Measurements from ENCODE around the gene BICDL2. TPM values are rescaled to one million over a fixed set of nuclear protein-coding genes. Genes with fewer than 3 reads are reported as not detected.

BICDL2 gene
- total and polyA plus RNA-seq, 8 donors, result 18.4 to 693 (median 47.2) TPM

GRCh38 chr16:2980227-2981176 lies 56.2 kb downstream of the BICDL2 start, which contains the start of gene PKMYT1:
TSS of gene PKMYT1 (minus strand) at chr16:2980446. CDS start at chr16:2979657, 789 bp downstream.
- intact Hi-C loops (cut with DNase I; ENCODE audit: low total_unique reads), result no loop called here
- DNase-seq, result peak; percentile 94 to 98
- Histone ChIP-seq H3K27me3 (peaks cover 0 to 20% (median 7%) of the 10 kb centered on the region in 3 donors), H3K4me1 (peaks cover 28 to 62% (median 51%) of the 10 kb centered on the region in 4 donors), H3K27ac (peak within 1 kb of the TSS; percentile 87 to 95 (median 92)), H3K36me3 (no peaks in the 10 kb centered on the region), H3K9me3 (no peaks in the 10 kb centered on the region), H3K4me3 (peak within 1 kb of the TSS; percentile 64 to 82 (median 74))
- 6 to 12% (median 9%) methylated on average over 41 to 91 of the region's 91 CpGs for WGBS, 5 donors
- TF ChIP-seq EP300 (IDR thresholded peaks at IDR 0.05) (no peak), CTCF (IDR thresholded peaks at IDR 0.05) (no peak), POLR2A (IDR thresholded peaks at IDR 0.05) (peak in 2 of 4 donors; percentile 65 to 78), POLR2AphosphoS5 (IDR thresholded peaks at IDR 0.05) (peak; percentile 85 to 99 (median 99))

- H3K36me3 ChIP-seq, result no peaks in the 10 kb centered on the region
- no peak for DNase-seq
- peaks cover 0 to 20% (median 7%) of the 10 kb centered on the region in 3 donors for H3K27me3 ChIP-seq
- no peaks in the 10 kb centered on the region for H3K9me3 ChIP-seq
- peaks cover 26 to 54% (median 44%) of the 10 kb centered on the region in 4 donors for H3K4me1 ChIP-seq
- peak overlapping the region in 3 of 5 donors; percentile 90 to 94 (median 92) for H3K27ac ChIP-seq
- H3K4me3 ChIP-seq, result peak overlapping the region; percentile 64 to 82 (median 74)
- TF ChIP-seq EP300 (IDR thresholded peaks at IDR 0.05), result no peak
- TF ChIP-seq CTCF (IDR thresholded peaks at IDR 0.05), result no peak
- no peak for TF ChIP-seq POLR2A (IDR thresholded peaks at IDR 0.05)
- no peak for TF ChIP-seq POLR2AphosphoS5 (IDR thresholded peaks at IDR 0.05)
- 1 to 6% (median 5%) methylated on average over 22 to 43 of the region's 43 CpGs for WGBS, 5 donors
- intact Hi-C loops (cut with DNase I; ENCODE audit: low total_unique reads), result no loop called here
These were observed 57.0 kb downstream of the BICDL2 start for GRCh38 chr16:2979669-2980226.

Small RNA genes lying within 50 kb of the gene (small RNA-seq; reads per million reads assigned to genes)
- 0 reads per million in 4 donors for gene LINC00514
- gene RNU1-22P, result 0 reads per million in 4 donors

Other genes starting within 250 kb of the BICDL2 start
- not detected for gene PRSS33, start 249.4 kb downstream of the BICDL2 start, total RNA-seq
- not detected for gene PRSS33, start 249.4 kb downstream of the BICDL2 start, polyA plus RNA-seq
- not detected for gene PRSS41, start 238.5 kb downstream of the BICDL2 start, total RNA-seq
- gene PRSS41, start 238.5 kb downstream of the BICDL2 start, polyA plus RNA-seq, result not detected
- gene PRSS21, start 219.7 kb downstream of the BICDL2 start, total RNA-seq, result 1 to 10 TPM in 1 of 5 donors, not detected in 4; 1.1 TPM
- gene PRSS21, start 219.7 kb downstream of the BICDL2 start, polyA plus RNA-seq, result 1 to 10 TPM in 1 of 3 donors, under 1 TPM in 2; 0.50 to 2.9 (median 0.65) TPM
- 10 to 100 TPM in 2 of 5 donors, not detected in 3; 15.6 to 39.0 TPM for gene ZG16B, start 206.6 kb downstream of the BICDL2 start, total RNA-seq
- 10 to 100 TPM; 13.0 to 35.4 (median 22.3) TPM for gene ZG16B, start 206.6 kb downstream of the BICDL2 start, polyA plus RNA-seq
- 10 to 100 TPM in 2 of 5 donors, 1 to 10 TPM in 2, not detected in 1; 1.8 to 33.2 (median 9.8) TPM for gene PRSS22, start 178.8 kb downstream of the BICDL2 start, total RNA-seq
- gene PRSS22, start 178.8 kb downstream of the BICDL2 start, polyA plus RNA-seq, result 10 to 100 TPM in 2 of 3 donors, 1 to 10 TPM in 1; 5.2 to 62.2 (median 22.7) TPM
- gene FLYWCH2, start 153.7 kb downstream of the BICDL2 start, total RNA-seq, result 10 to 100 TPM; 19.6 to 76.4 (median 52.4) TPM
- gene FLYWCH2, start 153.7 kb downstream of the BICDL2 start, polyA plus RNA-seq, result 10 to 100 TPM; 30.1 to 43.4 (median 39.0) TPM
- gene FLYWCH1, start 125.0 kb downstream of the BICDL2 start, total RNA-seq, result 100 to 1,000 TPM in 1 of 5 donors, 10 to 100 TPM in 4; 10.5 to 121 (median 26.5) TPM
- 10 to 100 TPM in 2 of 3 donors, 1 to 10 TPM in 1; 8.1 to 18.1 (median 12.0) TPM for gene FLYWCH1, start 125.0 kb downstream of the BICDL2 start, polyA plus RNA-seq
- gene KREMEN2, start 72.7 kb downstream of the BICDL2 start, total RNA-seq, result under 1 TPM in 1 of 5 donors, not detected in 4; 0.37 TPM
- gene KREMEN2, start 72.7 kb downstream of the BICDL2 start, polyA plus RNA-seq, result 1 to 10 TPM in 1 of 3 donors, not detected in 2; 1.1 TPM
- gene PAQR4, start 67.6 kb downstream of the BICDL2 start, total RNA-seq, result 10 to 100 TPM in 2 of 5 donors, 1 to 10 TPM in 3; 4.8 to 43.2 (median 8.4) TPM
- gene PAQR4, start 67.6 kb downstream of the BICDL2 start, polyA plus RNA-seq, result 10 to 100 TPM in 2 of 3 donors, 1 to 10 TPM in 1; 2.7 to 15.3 (median 10.9) TPM
- gene PKMYT1, start 56.5 kb downstream of the BICDL2 start, total RNA-seq, result 10 to 100 TPM in 2 of 5 donors, 1 to 10 TPM in 3; 2.4 to 19.3 (median 9.6) TPM
- gene PKMYT1, start 56.5 kb downstream of the BICDL2 start, polyA plus RNA-seq, result 10 to 100 TPM in 1 of 3 donors, 1 to 10 TPM in 2; 1.8 to 15.9 (median 9.5) TPM
- not detected for gene CLDN9, start 24.0 kb downstream of the BICDL2 start, total RNA-seq
- under 1 TPM in 2 of 3 donors, not detected in 1; 0.28 to 0.31 TPM for gene CLDN9, start 24.0 kb downstream of the BICDL2 start, polyA plus RNA-seq
- not detected for gene CLDN6, start 18.8 kb downstream of the BICDL2 start, total RNA-seq
- not detected for gene CLDN6, start 18.8 kb downstream of the BICDL2 start, polyA plus RNA-seq
- 100 to 1,000 TPM in 2 of 5 donors, 10 to 100 TPM in 2, 1 to 10 TPM in 1; 1.8 to 134 (median 77.2) TPM for gene TNFRSF12A, start 16.6 kb downstream of the BICDL2 start, total RNA-seq
- 100 to 1,000 TPM in 1 of 3 donors, 10 to 100 TPM in 2; 20.3 to 117 (median 25.8) TPM for gene TNFRSF12A, start 16.6 kb downstream of the BICDL2 start, polyA plus RNA-seq
- 10 to 100 TPM; 11.0 to 94.7 (median 21.7) TPM for gene HCFC1R1, start 13.0 kb downstream of the BICDL2 start, total RNA-seq
- 100 to 1,000 TPM in 2 of 3 donors, 10 to 100 TPM in 1; 71.7 to 128 (median 102) TPM for gene HCFC1R1, start 13.0 kb downstream of the BICDL2 start, polyA plus RNA-seq
- 10 to 100 TPM in 4 of 5 donors, not detected in 1; 10.5 to 97.9 (median 22.2) TPM for gene THOC6, start 12.9 kb downstream of the BICDL2 start, total RNA-seq
- 10 to 100 TPM; 15.3 to 39.0 (median 32.8) TPM for gene THOC6, start 12.9 kb downstream of the BICDL2 start, polyA plus RNA-seq
- gene MMP25, start 9.6 kb upstream of the BICDL2 start, total RNA-seq, result 1 to 10 TPM in 2 of 5 donors, not detected in 3; 1.1 to 1.6 TPM
- gene MMP25, start 9.6 kb upstream of the BICDL2 start, polyA plus RNA-seq, result 1 to 10 TPM in 1 of 3 donors, under 1 TPM in 2; 0.48 to 2.9 (median 0.61) TPM
- gene IL32, start 28.7 kb upstream of the BICDL2 start, total RNA-seq, result 100 to 1,000 TPM in 1 of 5 donors, 10 to 100 TPM in 3, 1 to 10 TPM in 1; 9.9 to 504 (median 90.4) TPM
- 100 to 1,000 TPM in 1 of 3 donors, 10 to 100 TPM in 2; 56.3 to 129 (median 60.9) TPM for gene IL32, start 28.7 kb upstream of the BICDL2 start, polyA plus RNA-seq
- gene ZSCAN10, start 62.4 kb upstream of the BICDL2 start, total RNA-seq, result not detected
- not detected for gene ZSCAN10, start 62.4 kb upstream of the BICDL2 start, polyA plus RNA-seq
- 10 to 100 TPM in 1 of 5 donors, 1 to 10 TPM in 3, under 1 TPM in 1; 0.87 to 21.9 (median 5.5) TPM for gene ZNF205, start 75.6 kb upstream of the BICDL2 start, total RNA-seq
- gene ZNF205, start 75.6 kb upstream of the BICDL2 start, polyA plus RNA-seq, result 10 to 100 TPM; 16.6 to 27.5 (median 20.9) TPM
- 10 to 100 TPM in 3 of 5 donors, 1 to 10 TPM in 2; 1.3 to 87.8 (median 20.0) TPM for gene ZNF213, start 98.1 kb upstream of the BICDL2 start, total RNA-seq
- 1 to 10 TPM; 5.8 to 6.7 (median 6.1) TPM for gene ZNF213, start 98.1 kb upstream of the BICDL2 start, polyA plus RNA-seq
- not detected for gene OR1F1, start 151.3 kb upstream of the BICDL2 start, total RNA-seq
- gene OR1F1, start 151.3 kb upstream of the BICDL2 start, polyA plus RNA-seq, result not detected
- gene ZNF200, start 198.2 kb upstream of the BICDL2 start, total RNA-seq, result 1 to 10 TPM; 4.7 to 8.7 (median 6.2) TPM
- gene ZNF200, start 198.2 kb upstream of the BICDL2 start, polyA plus RNA-seq, result 1 to 10 TPM; 2.2 to 3.1 (median 2.9) TPM
- 10 to 100 TPM in 1 of 5 donors, 1 to 10 TPM in 3, under 1 TPM in 1; 0.58 to 24.5 (median 1.7) TPM for gene MEFV, start 219.7 kb upstream of the BICDL2 start, total RNA-seq
- under 1 TPM; 0.15 to 0.44 (median 0.20) TPM for gene MEFV, start 219.7 kb upstream of the BICDL2 start, polyA plus RNA-seq
- gene ZNF263, start 246.5 kb upstream of the BICDL2 start, total RNA-seq, result 10 to 100 TPM; 23.5 to 67.0 (median 46.0) TPM
- 10 to 100 TPM; 10.8 to 29.6 (median 16.0) TPM for gene ZNF263, start 246.5 kb upstream of the BICDL2 start, polyA plus RNA-seq